HEK293 (cell line): ENCODE measurements around the gene LGALS12.
"Not testable (repeated sequence)": the region's sequence is repeated elsewhere in the genome, so short reads cannot be mapped to it uniquely, and the experiment has no call there.

Experiments
- CTCF ChIA-PET: fragments of 350-600 bp; formaldehyde crosslinking; extraction: SDS; loops from one replicate; lab custom pipeline; 2021; ENCODE audit warnings: antibody characterized with exemption; lab: Yijun Ruan, JAX
- POLR2A ChIA-PET: fragments of 300-600 bp; formaldehyde crosslinking; extraction: SDS; loops from one replicate; lab custom pipeline; 2020; ENCODE audit warnings: antibody characterized with exemption, inconsistent platforms; lab: Yijun Ruan, JAX
- H3K27ac ChIP-seq: fragments of 200-500 bp; sonication (Bioruptor generic); 2 replicates; pipeline ENCODE4 v1.5.1; 2014; ENCODE audit warnings: low read depth, low read length, control low read depth, inconsistent platforms; ENCODE audit errors: extremely low read depth
- H3K36me3 ChIP-seq, 2 experiments: fragments of 200-500 bp in 1 of 2; sonication (Bioruptor generic) in 1 of 2; 1 replicate in 1 of 2; 2 replicates in 1 of 2; pipeline ENCODE4 v1.5.1; 2014 to 2017; ENCODE audit warnings: inconsistent platforms in 2 of 2, low read length in 2 of 2; ENCODE audit not compliant: control insufficient read depth in 2 of 2, insufficient read depth in 1 of 2
- H3K4me1 ChIP-seq: fragments of 200-500 bp; sonication (Bioruptor generic); 2 replicates; pipeline ENCODE4 v1.5.1; 2014; ENCODE audit warnings: mild to moderate bottlenecking, low read length, inconsistent platforms; ENCODE audit not compliant: control insufficient read depth, insufficient read depth
- H3K4me3 ChIP-seq: 2 replicates; pipeline ENCODE4 v1.5.1; 2011; ENCODE audit warnings: low read depth, mild to moderate bottlenecking, control low read depth, low read length, moderate library complexity
- H3K9me3 ChIP-seq: fragments of 200-500 bp; sonication (Bioruptor generic); 2 replicates; pipeline ENCODE4 v1.5.1; 2014; ENCODE audit warnings: low read depth, low read length, inconsistent platforms; ENCODE audit not compliant: control insufficient read depth, insufficient read depth
- MYNN ChIP-seq: fragments of 450-650 bp; formaldehyde crosslinking; IDR thresholded peaks from 2 replicates; pipeline ENCODE4 v1.5.1; 2016; ENCODE audit warnings: missing biosample characterization, missing genetic modification characterization, borderline replicate concordance
- OSR2 ChIP-seq: fragments of 450-650 bp; formaldehyde crosslinking; IDR thresholded peaks from 2 replicates; pipeline ENCODE4 v1.5.1; 2016; ENCODE audit warnings: missing biosample characterization, missing genetic modification characterization
- ZBTB1 ChIP-seq: fragments of 450-650 bp; formaldehyde crosslinking; IDR thresholded peaks from 2 replicates; pipeline ENCODE4 v1.5.1; 2016; ENCODE audit warnings: missing biosample characterization, missing genetic modification characterization
- ZBTB48 ChIP-seq: fragments of 450-650 bp; formaldehyde crosslinking; IDR thresholded peaks from 2 replicates; pipeline ENCODE4 v1.5.1; 2016; ENCODE audit warnings: missing biosample characterization, missing genetic modification characterization
- ZNF140 ChIP-seq: fragments of 450-650 bp; formaldehyde crosslinking; IDR thresholded peaks from 2 replicates; pipeline ENCODE4 v1.5.1; 2016; ENCODE audit warnings: missing biosample characterization, missing genetic modification characterization
- ZNF184 ChIP-seq: fragments of 450-650 bp; IDR thresholded peaks from 2 replicates; pipeline ENCODE4 v1.5.1; 2018; ENCODE audit warnings: missing biosample characterization, mild to moderate bottlenecking, missing genetic modification characterization
- ZNF214 ChIP-seq: fragments of 450-650 bp; formaldehyde crosslinking; IDR thresholded peaks from 2 replicates; pipeline ENCODE4 v1.5.1; 2017; ENCODE audit warnings: missing biosample characterization, mild to moderate bottlenecking, missing genetic modification characterization, borderline replicate concordance
- ZNF223 ChIP-seq: fragments of 450-650 bp; formaldehyde crosslinking; IDR thresholded peaks from 2 replicates; pipeline ENCODE4 v1.5.1; 2016; ENCODE audit warnings: missing biosample characterization, missing genetic modification characterization
- ZNF274 ChIP-seq, 2 experiments: fragments of 200-500 bp in 1 of 2; fragments of 450-650 bp in 1 of 2; sonication (Bioruptor generic) in 1 of 2; formaldehyde crosslinking in 1 of 2; IDR thresholded peaks; 2 replicates each; pipeline versions ENCODE4 v1.5.1 to v1.6.1; 2014 to 2016; ENCODE audit warnings: borderline replicate concordance in 1 of 2, inconsistent platforms in 1 of 2, low read length in 1 of 2, missing biosample characterization in 1 of 2, missing genetic modification characterization in 1 of 2
- ZNF473 ChIP-seq: fragments of 450-650 bp; formaldehyde crosslinking; IDR thresholded peaks from 2 replicates; pipeline ENCODE4 v1.5.1; 2017; ENCODE audit warnings: missing biosample characterization, missing genetic modification characterization
- ZNF596 ChIP-seq: fragments of 450-650 bp; IDR thresholded peaks from 2 replicates; pipeline ENCODE4 v1.5.0; 2018; ENCODE audit warnings: missing biosample characterization, mild to moderate bottlenecking, missing genetic modification characterization, moderate library complexity
- ZNF658 ChIP-seq: fragments of 450-650 bp; formaldehyde crosslinking; IDR thresholded peaks from 2 replicates; pipeline ENCODE4; 2016; ENCODE audit warnings: missing biosample characterization, missing genetic modification characterization
- ZNF76 ChIP-seq: fragments of 450-650 bp; formaldehyde crosslinking; IDR thresholded peaks from 2 replicates; pipeline ENCODE4; 2016; ENCODE audit warnings: low read depth, missing biosample characterization, missing genetic modification characterization, borderline replicate concordance
- ZNF785 ChIP-seq: fragments of 450-650 bp; formaldehyde crosslinking; IDR thresholded peaks from 2 replicates; pipeline ENCODE4 v1.5.1; 2016; ENCODE audit warnings: missing biosample characterization, missing genetic modification characterization
- TF ChIP-seq, protein P1 (sequence below): fragments of 450-650 bp; formaldehyde crosslinking; IDR thresholded peaks from 2 replicates; pipeline ENCODE4 v1.5.1; 2016; ENCODE audit warnings: missing biosample characterization, missing genetic modification characterization
- TF ChIP-seq, protein P2 (sequence below): fragments of 450-650 bp; formaldehyde crosslinking; IDR thresholded peaks from 2 replicates; pipeline ENCODE4 v1.5.1; 2016; ENCODE audit warnings: missing biosample characterization, missing genetic modification characterization
- TF ChIP-seq, protein P3 (sequence below): fragments of 450-650 bp; formaldehyde crosslinking; IDR thresholded peaks from 2 replicates; pipeline ENCODE4 v1.5.1; 2016; ENCODE audit warnings: missing biosample characterization, missing genetic modification characterization

Gene LGALS12

DNA sequence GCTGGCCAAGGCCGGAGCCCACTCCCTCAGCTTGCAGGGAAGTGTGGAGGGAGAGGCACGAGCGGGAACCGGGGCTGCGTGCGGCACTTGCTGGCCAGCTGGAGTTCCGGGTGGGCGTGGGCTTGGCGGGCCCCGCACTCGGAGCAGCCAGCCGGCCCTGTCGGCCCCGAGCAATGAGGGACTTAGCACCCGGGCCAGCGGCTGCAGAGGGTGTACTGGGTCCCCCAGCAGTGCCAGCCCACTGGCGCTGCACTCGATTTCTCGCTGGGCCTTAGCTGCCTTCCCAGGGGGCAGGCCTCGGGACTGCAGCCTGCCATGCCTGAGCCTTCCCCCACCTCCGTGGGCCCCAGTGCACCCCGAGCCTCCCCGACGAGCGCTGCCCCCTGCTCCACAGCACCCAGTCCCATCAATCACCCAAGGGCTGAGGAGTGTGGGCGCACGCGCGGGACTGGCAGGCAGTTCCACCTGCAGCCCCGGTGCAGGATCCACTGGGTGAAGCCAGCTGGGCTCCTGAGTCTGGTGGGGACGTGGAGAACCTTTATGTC lies 44.3 kb downstream of the LGALS12 start:
- H3K36me3 ChIP-seq, H3K4me3 ChIP-seq, H3K9me3 ChIP-seq, POLR2A ChIA-PET, H3K27ac ChIP-seq, H3K4me1 ChIP-seq: not testable (repeated sequence)
- CTCF ChIA-PET: interaction anchor here (0.6 kb wide), 1 partner anchor 55 kb away, joined by 5 read pairs; no protein-coding TSS in a partner anchor

DNA sequence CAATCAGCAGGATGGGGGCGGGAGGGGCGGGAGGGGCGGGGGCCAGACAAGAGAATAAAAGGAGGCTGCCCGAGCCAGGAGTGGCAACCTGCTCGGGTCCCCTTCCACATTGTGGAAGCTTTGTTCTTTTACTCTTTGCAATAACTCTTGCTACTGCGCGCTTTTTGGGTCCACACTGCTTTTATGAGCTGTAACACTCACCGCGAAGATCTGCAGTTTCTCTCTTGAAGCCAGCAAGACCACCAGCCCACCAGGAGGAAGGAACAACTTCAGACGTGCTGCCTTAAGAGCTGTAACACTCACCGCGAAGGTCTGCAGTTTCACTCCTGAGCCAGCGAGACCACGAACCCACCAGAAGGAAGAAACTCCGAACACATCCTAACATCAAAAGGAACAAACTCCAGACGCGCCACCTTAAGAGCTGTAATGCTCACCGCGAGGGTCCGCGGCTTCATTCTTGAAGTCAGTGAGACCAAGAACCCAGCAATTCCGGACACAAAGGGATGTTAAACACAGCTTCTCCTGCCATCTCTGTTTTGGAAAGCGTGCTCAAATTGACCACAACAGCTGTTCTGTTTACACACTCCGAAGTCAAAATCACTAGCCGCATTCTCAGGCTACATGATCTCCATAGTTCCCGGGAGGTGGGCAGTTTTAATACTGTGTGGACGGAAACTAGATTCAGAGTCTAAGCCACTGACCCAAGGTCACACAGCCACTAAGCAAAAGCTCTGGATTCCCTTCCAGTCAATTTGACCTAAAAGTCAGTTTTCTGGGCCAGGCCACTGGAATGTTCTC lies 45.4 kb downstream of the LGALS12 start:
- Histone ChIP-seq H3K4me1 (no peaks in the 10 kb centered on the region), H3K9me3 (no peaks in the 10 kb centered on the region), H3K36me3 (no peaks in the 10 kb centered on the region), H3K4me3 (no peak overlapping the region), H3K27ac (no peak overlapping the region)
- CTCF ChIA-PET: interaction anchor here (0.6 kb wide), 2 partner anchors 53 to 150 kb away, joined by 4 to 5 read pairs; no protein-coding TSS in a partner anchor
- POLR2A ChIA-PET: no interaction called here
- TF ChIP-seq ZNF658 (tag by site-specific recombination) (no peak), ZNF214 (no peak), ZBTB48 (tag by site-specific recombination) (no peak), MYNN (no peak), ZBTB1 (tag by site-specific recombination) (no peak), ZNF223 (tag by site-specific recombination) (no peak), ZNF274 (IDR thresholded peaks at IDR 0.05; ENCODE audit: low read length) (no peak), ZNF274 (tag by site-specific recombination; IDR thresholded peaks at IDR 0.05; ENCODE audit: borderline replicate concordance) (no peak), ZNF140 (tag by site-specific recombination) (no peak), ZNF184 (no peak), OSR2 (tag by site-specific recombination) (no peak), ZNF473 (tag by site-specific recombination) (no peak), ZNF596 (tag by site-specific recombination) (no peak), ZNF76 (tag by site-specific recombination) (no peak), ZNF785 (tag by site-specific recombination) (no peak)
- TF ChIP-seq, protein P1, sequence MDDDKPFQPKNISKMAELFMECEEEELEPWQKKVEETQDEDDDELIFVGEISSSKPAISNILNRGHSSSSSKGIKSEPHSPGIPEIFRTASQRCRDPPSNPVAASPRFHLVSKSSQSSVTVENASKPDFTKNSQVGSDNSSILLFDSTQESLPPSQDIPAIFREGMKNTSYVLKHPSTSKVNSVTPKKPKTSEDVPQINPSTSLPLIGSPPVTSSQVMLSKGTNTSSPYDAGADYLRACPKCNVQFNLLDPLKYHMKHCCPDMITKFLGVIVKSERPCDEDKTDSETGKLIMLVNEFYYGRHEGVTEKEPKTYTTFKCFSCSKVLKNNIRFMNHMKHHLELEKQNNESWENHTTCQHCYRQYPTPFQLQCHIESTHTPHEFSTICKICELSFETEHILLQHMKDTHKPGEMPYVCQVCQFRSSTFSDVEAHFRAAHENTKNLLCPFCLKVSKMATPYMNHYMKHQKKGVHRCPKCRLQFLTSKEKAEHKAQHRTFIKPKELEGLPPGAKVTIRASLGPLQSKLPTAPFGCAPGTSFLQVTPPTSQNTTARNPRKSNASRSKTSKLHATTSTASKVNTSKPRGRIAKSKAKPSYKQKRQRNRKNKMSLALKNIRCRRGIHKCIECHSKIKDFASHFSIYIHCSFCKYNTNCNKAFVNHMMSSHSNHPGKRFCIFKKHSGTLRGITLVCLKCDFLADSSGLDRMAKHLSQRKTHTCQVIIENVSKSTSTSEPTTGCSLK: no peak
- TF ChIP-seq, protein P2, sequence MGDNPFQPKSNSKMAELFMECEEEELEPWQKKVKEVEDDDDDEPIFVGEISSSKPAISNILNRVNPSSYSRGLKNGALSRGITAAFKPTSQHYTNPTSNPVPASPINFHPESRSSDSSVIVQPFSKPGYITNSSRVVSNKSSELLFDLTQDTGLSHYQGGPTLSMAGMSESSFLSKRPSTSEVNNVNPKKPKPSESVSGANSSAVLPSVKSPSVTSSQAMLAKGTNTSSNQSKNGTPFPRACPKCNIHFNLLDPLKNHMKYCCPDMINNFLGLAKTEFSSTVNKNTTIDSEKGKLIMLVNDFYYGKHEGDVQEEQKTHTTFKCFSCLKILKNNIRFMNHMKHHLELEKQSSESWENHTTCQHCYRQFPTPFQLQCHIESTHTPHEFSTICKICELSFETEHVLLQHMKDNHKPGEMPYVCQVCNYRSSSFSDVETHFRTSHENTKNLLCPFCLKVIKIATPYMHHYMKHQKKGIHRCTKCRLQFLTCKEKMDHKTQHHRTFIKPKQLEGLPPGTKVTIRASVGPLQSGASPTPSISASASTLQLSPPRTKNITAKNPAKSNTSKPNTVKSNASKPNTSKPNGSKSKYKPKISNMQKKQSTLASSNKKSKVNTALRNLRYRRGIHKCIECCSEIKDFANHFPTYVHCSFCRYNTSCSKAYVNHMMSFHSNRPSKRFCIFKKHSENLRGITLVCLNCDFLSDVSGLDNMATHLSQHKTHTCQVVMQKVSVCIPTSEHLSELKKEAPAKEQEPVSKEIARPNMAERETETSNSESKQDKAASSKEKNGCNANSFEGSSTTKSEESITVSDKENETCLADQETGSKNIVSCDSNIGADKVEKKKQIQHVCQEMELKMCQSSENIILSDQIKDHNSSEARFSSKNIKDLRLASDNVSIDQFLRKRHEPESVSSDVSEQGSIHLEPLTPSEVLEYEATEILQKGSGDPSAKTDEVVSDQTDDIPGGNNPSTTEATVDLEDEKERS (tag by site-specific recombination): no peak
- TF ChIP-seq, protein P3, sequence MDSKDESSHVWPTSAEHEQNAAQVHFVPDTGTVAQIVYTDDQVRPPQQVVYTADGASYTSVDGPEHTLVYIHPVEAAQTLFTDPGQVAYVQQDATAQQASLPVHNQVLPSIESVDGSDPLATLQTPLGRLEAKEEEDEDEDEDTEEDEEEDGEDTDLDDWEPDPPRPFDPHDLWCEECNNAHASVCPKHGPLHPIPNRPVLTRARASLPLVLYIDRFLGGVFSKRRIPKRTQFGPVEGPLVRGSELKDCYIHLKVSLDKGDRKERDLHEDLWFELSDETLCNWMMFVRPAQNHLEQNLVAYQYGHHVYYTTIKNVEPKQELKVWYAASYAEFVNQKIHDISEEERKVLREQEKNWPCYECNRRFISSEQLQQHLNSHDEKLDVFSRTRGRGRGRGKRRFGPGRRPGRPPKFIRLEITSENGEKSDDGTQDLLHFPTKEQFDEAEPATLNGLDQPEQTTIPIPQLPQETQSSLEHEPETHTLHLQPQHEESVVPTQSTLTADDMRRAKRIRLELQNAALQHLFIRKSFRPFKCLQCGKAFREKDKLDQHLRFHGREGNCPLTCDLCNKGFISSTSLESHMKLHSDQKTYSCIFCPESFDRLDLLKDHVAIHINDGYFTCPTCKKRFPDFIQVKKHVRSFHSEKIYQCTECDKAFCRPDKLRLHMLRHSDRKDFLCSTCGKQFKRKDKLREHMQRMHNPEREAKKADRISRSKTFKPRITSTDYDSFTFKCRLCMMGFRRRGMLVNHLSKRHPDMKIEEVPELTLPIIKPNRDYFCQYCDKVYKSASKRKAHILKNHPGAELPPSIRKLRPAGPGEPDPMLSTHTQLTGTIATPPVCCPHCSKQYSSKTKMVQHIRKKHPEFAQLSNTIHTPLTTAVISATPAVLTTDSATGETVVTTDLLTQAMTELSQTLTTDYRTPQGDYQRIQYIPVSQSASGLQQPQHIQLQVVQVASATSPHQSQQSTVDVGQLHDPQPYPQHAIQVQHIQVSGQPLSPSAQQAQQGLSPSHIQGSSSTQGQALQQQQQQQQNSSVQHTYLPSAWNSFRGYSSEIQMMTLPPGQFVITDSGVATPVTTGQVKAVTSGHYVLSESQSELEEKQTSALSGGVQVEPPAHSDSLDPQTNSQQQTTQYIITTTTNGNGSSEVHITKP (tag by site-specific recombination): no peak
